Neural cell (in vitro differentiated cells): Measurements from ENCODE around the gene HS6ST2. TPM values are rescaled to one million over a fixed set of nuclear protein-coding genes. Genes with fewer than 3 reads are reported as not detected.

ENCODE experiments used
- H2AFZ ChIP-seq: fragments of 200-600, 300-800 bp; sonication (generic), shearing (Covaris generic); 2 replicates; pipeline ENCODE4 v1.6.0; 2014; ENCODE audit warnings: low read depth, mild to moderate bottlenecking, antibody characterized with exemption, low read length, moderate library complexity
- H3F3A ChIP-seq: fragments of 200-600 bp; shearing (Covaris generic); 2 replicates; pipeline ENCODE4 v1.6.1; 2016; ENCODE audit warnings: mild to moderate bottlenecking, moderate library complexity, mixed read lengths, antibody characterized with exemption, low read length; ENCODE audit not compliant: insufficient read depth, poor library complexity, severe bottlenecking
- H3K27ac ChIP-seq: fragments of 200-600, 300-800 bp; sonication (generic), shearing (Covaris generic); 2 replicates; pipeline ENCODE4 v1.5.1; 2014; ENCODE audit warnings: mild to moderate bottlenecking, low read length, moderate library complexity
- H3K27me3 ChIP-seq: fragments of 300-800, 200-600 bp; sonication (generic), shearing (Covaris generic); 2 replicates; pipeline ENCODE4 v1.6.0; 2014; ENCODE audit warnings: mild to moderate bottlenecking, low read depth, low read length, moderate library complexity; ENCODE audit not compliant: insufficient read depth
- H3K36me3 ChIP-seq: fragments of 300-800, 200-600 bp; sonication (generic), shearing (Covaris generic); 2 replicates; pipeline ENCODE4 v1.5.1; 2014; ENCODE audit warnings: mild to moderate bottlenecking, antibody characterized with exemption, low read length, moderate library complexity; ENCODE audit not compliant: insufficient read depth
- H3K4me2 ChIP-seq: fragments of 300-800, 200-600 bp; sonication (generic), shearing (Covaris generic); 2 replicates; pipeline ENCODE4 v1.6.0; 2014; ENCODE audit warnings: mild to moderate bottlenecking, low read length
- H3K4me3 ChIP-seq: fragments of 300-800, 200-600 bp; sonication (generic), shearing (Covaris generic); 2 replicates; pipeline ENCODE4 v1.5.1; 2014; ENCODE audit warnings: mild to moderate bottlenecking, low read length, moderate library complexity
- H3K79me2 ChIP-seq: fragments of 200-600 bp; shearing (Covaris generic); replicated peaks from 2 replicates; pipeline ENCODE4 v1.6.0; 2014; ENCODE audit warnings: mild to moderate bottlenecking, low read length, moderate library complexity; ENCODE audit not compliant: insufficient read depth
- H3K9ac ChIP-seq: fragments of 300-800, 200-600 bp; sonication (generic), shearing (Covaris generic); 2 replicates; pipeline ENCODE4 v1.6.1; 2016; ENCODE audit warnings: mild to moderate bottlenecking, low read length, mixed read lengths
- H3K9me2 ChIP-seq: fragments of 200-600 bp; shearing (Covaris generic); 2 replicates; pipeline ENCODE4 v1.6.1; 2016; ENCODE audit warnings: mild to moderate bottlenecking, low read length, mixed read lengths; ENCODE audit not compliant: insufficient read depth
- H3K9me3 ChIP-seq: fragments of 200-600, 300-800 bp; sonication (generic), shearing (Covaris generic); 2 replicates; pipeline ENCODE4 v1.6.1; 2016; ENCODE audit warnings: mild to moderate bottlenecking, mixed run types, low read length, moderate library complexity, mixed read lengths
- H4K20me1 ChIP-seq: fragments of 200-600 bp; shearing (Covaris generic); 2 replicates; pipeline ENCODE4 v1.6.1; 2016; ENCODE audit warnings: mild to moderate bottlenecking, mixed run types; ENCODE audit not compliant: insufficient read depth
- CTCF ChIP-seq: fragments of 450-650 bp; IDR thresholded peaks from 2 replicates; pipeline ENCODE4 v1.5.1; 2014; ENCODE audit warnings: antibody characterized with exemption, mild to moderate bottlenecking, moderate library complexity; ENCODE audit not compliant: poor library complexity, severe bottlenecking
- EP300 ChIP-seq: fragments of 450-650 bp; conservative IDR thresholded peaks from 2 replicates; pipeline ENCODE4 v1.6.1; 2014; ENCODE audit warnings: antibody characterized with exemption, mild to moderate bottlenecking, moderate library complexity; ENCODE audit not compliant: poor library complexity, severe bottlenecking
- EZH2 ChIP-seq: fragments of 200-600, 300-800 bp; shearing (Covaris generic), sonication (generic); IDR thresholded peaks from 2 replicates; pipeline ENCODE4 v1.6.1; 2014; ENCODE audit warnings: antibody characterized with exemption, low read length, borderline replicate concordance, mild to moderate bottlenecking; ENCODE audit not compliant: insufficient read depth, poor library complexity, severe bottlenecking
- MXI1 ChIP-seq: fragments of 450-650 bp; conservative IDR thresholded peaks from 2 replicates; pipeline ENCODE4 v1.6.1; 2014; ENCODE audit warnings: antibody characterized with exemption, mild to moderate bottlenecking; ENCODE audit not compliant: poor library complexity, severe bottlenecking
- POLR2AphosphoS5 ChIP-seq: IDR thresholded peaks from 2 replicates; pipeline ENCODE4 v1.6.1; 2012
- RAD21 ChIP-seq: fragments of 450-650 bp; conservative IDR thresholded peaks from 2 replicates; pipeline ENCODE4 v1.6.1; 2014; ENCODE audit warnings: antibody characterized with exemption, mild to moderate bottlenecking, moderate library complexity
- REST ChIP-seq: IDR thresholded peaks from 2 replicates; pipeline ENCODE4 v1.6.1; 2012; ENCODE audit warnings: borderline replicate concordance
- SMC3 ChIP-seq: fragments of 450-650 bp; conservative IDR thresholded peaks from 2 replicates; pipeline ENCODE4 v1.6.1; 2014; ENCODE audit warnings: antibody characterized with exemption, mild to moderate bottlenecking, moderate library complexity; ENCODE audit not compliant: poor library complexity
- TAF1 ChIP-seq: IDR thresholded peaks from 2 replicates; pipeline ENCODE4 v1.6.1; 2012; ENCODE audit warnings: low read depth
- polyA plus RNA-seq: library from polyadenylated mRNA; depleted of rRNA; stranded (reverse); fragments of >200 nt; gene quantifications from 2 replicates; pipeline ENCODE4 v1.2.3, GENCODE V29; 2014

Gene HS6ST2
- polyA plus RNA-seq, 1 donor from 2014 or later = 43.0 TPM

GRCh38 chrX:132718431-132718958 lies 239.9 kb downstream of the HS6ST2 start:
- Histone ChIP-seq H3K4me2 (no peak overlapping the region), H3K79me2 (no peaks in the 10 kb centered on the region), H3K27ac (no peak overlapping the region), H3K36me3 (no peaks in the 10 kb centered on the region), H3K4me3 (no peak overlapping the region), H3K9me3 (no peaks in the 10 kb centered on the region), H4K20me1 (no peaks in the 10 kb centered on the region), H3F3A (no peaks in the 10 kb centered on the region), H3K9me2 (no peaks in the 10 kb centered on the region), H2AFZ (no peak overlapping the region), H3K9ac (no peak overlapping the region), H3K27me3 (no peaks in the 10 kb centered on the region)
- TF ChIP-seq TAF1 (no peak), RAD21 (no peak), EP300 (no peak), CTCF (no peak), MXI1 (no peak), SMC3 (no peak), REST (no peak), POLR2AphosphoS5 (no peak), EZH2 (no peak)

- H3K9ac ChIP-seq = no peak overlapping the region
- no peaks in the 10 kb centered on the region for H4K20me1 ChIP-seq
- H3K79me2 ChIP-seq = no peaks in the 10 kb centered on the region
- no peak overlapping the region for H3K27ac ChIP-seq
- no peak overlapping the region for H3K4me3 ChIP-seq
- H3K4me2 ChIP-seq = no peak overlapping the region
- H3K9me2 ChIP-seq = no peaks in the 10 kb centered on the region
- no peaks in the 10 kb centered on the region for H3K27me3 ChIP-seq
- no peak for TF ChIP-seq EP300
- TF ChIP-seq RAD21 = peak; percentile 46
- no peak for TF ChIP-seq CTCF
- peak; percentile 39 for TF ChIP-seq SMC3
- no peak for TF ChIP-seq MXI1
- H3K9me3 ChIP-seq = no peaks in the 10 kb centered on the region
- no peaks in the 10 kb centered on the region for H3F3A ChIP-seq
- no peaks in the 10 kb centered on the region for H3K36me3 ChIP-seq
- H2AFZ ChIP-seq = no peak overlapping the region
Observed at GRCh38 chrX:132716006-132716405, 242.4 kb downstream of the HS6ST2 start.
